GM18951 (cell line): Measurements from ENCODE around the gene KCTD5.

Experiments
- POLR2A ChIP-seq: IDR thresholded peaks from 4 replicates; pipeline ENCODE4 v1.6.1; 2011; ENCODE audit warnings: mild to moderate bottlenecking; ENCODE audit not compliant: insufficient read length, insufficient read depth; ENCODE audit errors: extremely low read depth
- in situ Hi-C: fragments of 300-500 bp; cut with MboI; formaldehyde crosslinking; loops from one replicate; pipeline ENCODE4 v1.12.0; 2022; ENCODE audit warnings: low sequenced_read_pairs, mixed read lengths, inconsistent platforms; ENCODE audit not compliant: unreplicated experiment

The KCTD5 gene

DNA sequence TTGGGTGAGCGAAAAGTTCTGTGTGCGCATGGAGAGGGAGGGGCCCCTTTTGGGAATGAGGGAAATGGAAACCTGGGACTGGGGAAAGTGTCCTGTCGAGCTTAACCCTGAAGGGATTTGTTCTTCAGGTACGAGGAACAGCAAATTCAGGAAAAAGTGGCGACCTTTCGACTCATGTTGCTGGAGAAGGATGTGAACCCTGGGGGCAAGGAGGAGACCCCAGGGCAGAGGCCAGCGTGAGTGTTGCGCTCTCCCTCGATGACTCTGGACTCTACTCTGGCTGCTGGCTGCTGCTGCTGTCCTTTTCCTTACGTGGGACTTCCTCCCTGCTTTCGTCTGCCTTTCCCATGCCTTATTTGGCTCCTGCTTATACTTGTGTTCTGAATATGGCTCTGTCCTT is 75.0 kb downstream of the KCTD5 start:
- TF ChIP-seq POLR2A, result no peak
- in situ Hi-C loops, result no loop called here
